Stimulated activated CD4-positive, alpha-beta T cell treated with anti-CD3 and anti-CD28 coated beads, Interleukin-1b, Interleukin-23, amount 100 ng/mL, for 1 hour (primary cell): ENCODE data around the gene PER1.

Experiments
- DNase-seq, 2 donors: peaks; one replicate each; pipeline ENCODE4 v3.0.0-alpha.2; 2020; ENCODE audit warnings: low read depth in 2 of 2

PER1 gene

DNA sequence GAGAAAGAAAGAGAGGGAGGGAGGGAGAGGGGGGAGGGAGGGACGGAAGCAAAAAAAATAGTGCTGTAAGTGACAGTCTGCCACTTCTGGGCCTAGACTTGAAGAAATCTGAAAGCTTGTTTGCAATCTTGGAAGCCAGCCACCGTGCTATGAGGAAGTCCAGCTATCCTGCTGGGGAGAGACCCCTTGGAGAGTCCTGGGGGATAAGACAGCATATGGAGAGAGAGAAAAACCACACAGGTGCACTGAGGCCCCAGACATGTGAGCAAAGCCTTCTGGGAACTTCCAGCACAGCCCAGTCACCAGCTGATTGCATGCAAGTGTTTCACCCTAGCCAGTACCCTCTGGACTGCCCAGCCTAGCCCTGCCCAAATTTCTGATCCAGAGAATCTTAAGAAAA, 52.1 kb downstream of the PER1 start:
- no peak for DNase-seq

DNA sequence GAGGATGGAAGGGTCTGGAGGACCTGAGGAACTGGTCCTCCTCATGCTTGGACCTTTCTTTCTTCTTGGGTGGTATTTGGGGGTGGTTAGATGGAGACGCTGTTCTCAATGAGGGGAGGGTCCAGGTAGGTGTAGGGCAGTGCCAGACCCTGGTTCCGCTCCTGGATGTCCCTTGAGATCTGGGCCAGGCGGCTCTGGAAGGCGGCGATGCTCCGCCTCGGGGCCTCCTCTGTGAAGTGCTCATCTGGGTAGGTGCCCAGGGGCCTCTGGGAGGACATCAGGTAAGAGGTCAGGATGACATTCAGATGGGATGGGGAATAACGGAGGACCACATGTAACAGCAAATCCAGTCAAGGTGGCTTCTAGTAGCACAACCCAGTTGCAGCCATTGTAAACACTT, 55.7 kb downstream of the PER1 start:
- DNase-seq, result no peak

- no peak for DNase-seq
Measured at GRCh38 chr17:8095361-8095760, 56.8 kb downstream of the PER1 start.

- no peak for DNase-seq
Measured at GRCh38 chr17:8091033-8091687, 61.0 kb downstream of the PER1 start.
